Endodermal cell (in vitro differentiated cells): Measurements from ENCODE around the gene WDR91. TPM values are rescaled to one million over a fixed set of nuclear protein-coding genes. Genes with fewer than 3 reads are reported as not detected.

ENCODE experiments used
- DNase-seq: peaks from one replicate; pipeline ENCODE4 v3.0.0-alpha.2; 2017
- H3K27ac ChIP-seq: 2 replicates; pipeline ENCODE4 v1.5.1; 2013; ENCODE audit warnings: mild to moderate bottlenecking, low read depth, low read length, moderate library complexity
- H3K27me3 ChIP-seq: 2 replicates; pipeline ENCODE4 v1.6.1; 2013; ENCODE audit warnings: mild to moderate bottlenecking, low read length, moderate library complexity; ENCODE audit not compliant: insufficient read depth, control insufficient read depth, poor library complexity, severe bottlenecking
- H3K36me3 ChIP-seq: 2 replicates; pipeline ENCODE4 v1.7.0; 2013; ENCODE audit warnings: mild to moderate bottlenecking, low read length, moderate library complexity; ENCODE audit not compliant: control insufficient read depth, insufficient read depth
- H3K4me1 ChIP-seq: one replicate; pipeline ENCODE4 v1.7.0; 2013; ENCODE audit warnings: low read length; ENCODE audit not compliant: control insufficient read depth, insufficient read depth
- H3K4me3 ChIP-seq: 2 replicates; pipeline ENCODE4 v1.5.1; 2013; ENCODE audit warnings: mild to moderate bottlenecking, low read length, moderate library complexity
- H3K9ac ChIP-seq: 2 replicates; pipeline ENCODE4 v1.6.1; 2013; ENCODE audit warnings: mild to moderate bottlenecking, low read length, moderate library complexity; ENCODE audit not compliant: poor library complexity, severe bottlenecking; ENCODE audit errors: extremely low read depth
- H3K9me3 ChIP-seq: 2 replicates; pipeline ENCODE4 v1.6.1; 2013; ENCODE audit warnings: mild to moderate bottlenecking, low read length, moderate library complexity; ENCODE audit not compliant: control insufficient read depth
- H3K27ac Mint-ChIP-seq: 2 replicates; pipeline ENCODE4 v1.8.0; 2020; ENCODE audit warnings: mixed read lengths
- H3K27me3 Mint-ChIP-seq: 2 replicates; pipeline ENCODE4 v1.8.0; 2021; ENCODE audit warnings: mild to moderate bottlenecking, mixed read lengths; ENCODE audit not compliant: insufficient read depth
- H3K36me3 Mint-ChIP-seq: 2 replicates; pipeline ENCODE4 v1.8.0; 2020; ENCODE audit warnings: low read depth, mixed read lengths
- H3K4me1 Mint-ChIP-seq: 2 replicates; pipeline ENCODE4 v1.8.0; 2020; ENCODE audit warnings: mixed read lengths
- H3K4me3 Mint-ChIP-seq: 2 replicates; pipeline ENCODE4 v1.8.0; 2020; ENCODE audit warnings: mild to moderate bottlenecking, moderate library complexity, mixed read lengths
- H3K9me3 Mint-ChIP-seq: 2 replicates; pipeline ENCODE4 v1.8.0; 2020; ENCODE audit warnings: mild to moderate bottlenecking, mixed read lengths
- CTCF ChIP-seq: fragments of 200-600 bp; sonication (generic); conservative IDR thresholded peaks from 2 replicates; pipeline ENCODE4 v1.5.0; 2021; ENCODE audit warnings: antibody characterized with exemption, mild to moderate bottlenecking
- WGBS, 2 experiments: methylation state at CpG; one replicate each; pipeline versions ENCODE4 v1.1.5 to v1.1.7; 2013; ENCODE audit warnings: missing lambda C conversion rate in 2 of 2, mixed read lengths in 1 of 2; ENCODE audit not compliant: insufficient coverage in 1 of 2, insufficient read length in 1 of 2; 5-methylcytosine and 5-hydroxymethylcytosine counted together
- total RNA-seq, 2 donors: library from RNA; stranded (reverse); fragmentation: NEBNext Ultra II Directional in 1 of 2; extraction: Animal tissue kit (Norgen Biotek cat#: 25700) in 1 of 2; gene quantifications; 2 replicates in 1 of 2; 3 replicates in 1 of 2; pipeline ENCODE4 v1.2.1, GENCODE V29; 2021

WDR91 gene
- total RNA-seq, 2 donors from 2014 or later: 8.2 to 9.6 TPM

- Histone ChIP-seq H3K4me1 (no peaks in the 10 kb centered on the region), H3K9ac (no peak overlapping the region), H3K9me3 (no peaks in the 10 kb centered on the region), H3K27me3 (no peaks in the 10 kb centered on the region), H3K36me3 (no peaks in the 10 kb centered on the region), H3K27ac (no peak overlapping the region), H3K4me3 (no peak overlapping the region)
- TF ChIP-seq CTCF: peak; percentile 80
- WGBS, 2 experiments: 89 to 90% methylated on average over 6 to 11 of the region's 11 CpGs
- H3K4me1 Mint-ChIP-seq: peaks cover 6% of the 10 kb centered on the region
- H3K36me3 Mint-ChIP-seq: no peaks in the 10 kb centered on the region
- H3K9me3 Mint-ChIP-seq: no peaks in the 10 kb centered on the region
- no peaks in the 10 kb centered on the region for H3K27me3 Mint-ChIP-seq
- no peak overlapping the region for H3K4me3 Mint-ChIP-seq
- peak; percentile 81 for DNase-seq
- no peak overlapping the region for H3K27ac Mint-ChIP-seq
Observed at GRCh38 chr7:135238112-135238744, 26.9 kb upstream of the WDR91 start.

- Histone ChIP-seq H3K4me3 (no peak overlapping the region), H3K4me1 (no peaks in the 10 kb centered on the region), H3K27me3 (no peaks in the 10 kb centered on the region), H3K27ac (no peak overlapping the region), H3K9ac (no peak overlapping the region), H3K9me3 (no peaks in the 10 kb centered on the region), H3K36me3 (no peaks in the 10 kb centered on the region)
- no peaks in the 10 kb centered on the region for H3K27me3 Mint-ChIP-seq
- H3K4me3 Mint-ChIP-seq: no peak overlapping the region
- no peak overlapping the region for H3K27ac Mint-ChIP-seq
- H3K9me3 Mint-ChIP-seq: no peaks in the 10 kb centered on the region
- no peak for TF ChIP-seq CTCF
- H3K4me1 Mint-ChIP-seq: peaks cover 6% of the 10 kb centered on the region
- no peaks in the 10 kb centered on the region for H3K36me3 Mint-ChIP-seq
- DNase-seq: no peak
- WGBS, 2 experiments: 92 to 100% methylated on average over 1 to 2 of the region's 2 CpGs
Observed at GRCh38 chr7:135236727-135237126, 25.4 kb upstream of the WDR91 start.

- Histone ChIP-seq H3K4me3 (no peak overlapping the region), H3K9ac (no peak overlapping the region), H3K27ac (no peak overlapping the region), H3K36me3 (no peaks in the 10 kb centered on the region), H3K9me3 (no peaks in the 10 kb centered on the region), H3K27me3 (no peaks in the 10 kb centered on the region), H3K4me1 (no peaks in the 10 kb centered on the region)
- Mint-ChIP-seq H3K27me3 (no peaks in the 10 kb centered on the region), H3K9me3 (no peaks in the 10 kb centered on the region), H3K4me1 (peaks cover 6% of the 10 kb centered on the region), H3K36me3 (no peaks in the 10 kb centered on the region), H3K27ac (no peak overlapping the region), H3K4me3 (no peak overlapping the region)
- WGBS, 2 experiments: 92 to 97% methylated on average over 3 to 5 of the region's 5 CpGs
- no peak for DNase-seq
- no peak for TF ChIP-seq CTCF
Observed at GRCh38 chr7:135235841-135236240, 24.5 kb upstream of the WDR91 start.
